Measurements from ENCODE around the gene FBXL13.
"Not testable (repeated sequence)": the region's sequence is repeated elsewhere in the genome, so short reads cannot be mapped to it uniquely, and the experiment has no call there.

The FBXL13 gene

GRCh38 chr7:103117465-103117864, 42.9 kb upstream of the FBXL13 start:
- Histone ChIP-seq H3K4me3 (ENCODE audit: low read depth, low read length) (no peak overlapping the region), H3K27me3 (ENCODE audit: insufficient read depth, low read depth, severe bottlenecking) (no peaks in the 10 kb centered on the region), H3K9me3 (ENCODE audit: severe bottlenecking) (no peaks in the 10 kb centered on the region), H3K27ac (no peak overlapping the region), H3K36me3 (peaks cover 18% of the 10 kb centered on the region)
- DNase-seq, result no peak
- TF ChIP-seq CTCF (IDR thresholded peaks at IDR 0.05; ENCODE audit: low read depth, low read length), result no peak

- H3K4me3 ChIP-seq (ENCODE audit: low read depth, low read length), result no peak overlapping the region
- no peaks in the 10 kb centered on the region for H3K9me3 ChIP-seq (ENCODE audit: severe bottlenecking)
- no peak for DNase-seq
- TF ChIP-seq CTCF (IDR thresholded peaks at IDR 0.05; ENCODE audit: low read depth, low read length), result no peak
- H3K27ac ChIP-seq, result no peak overlapping the region
- H3K27me3 ChIP-seq (ENCODE audit: insufficient read depth, low read depth, severe bottlenecking), result no peaks in the 10 kb centered on the region
- H3K36me3 ChIP-seq, result peaks cover 18% of the 10 kb centered on the region
Observed at GRCh38 chr7:103116991-103117390, 42.4 kb upstream of the FBXL13 start.

- no peak overlapping the region for H3K4me3 ChIP-seq (ENCODE audit: low read depth, low read length)
- no peaks in the 10 kb centered on the region for H3K27me3 ChIP-seq (ENCODE audit: insufficient read depth, low read depth, severe bottlenecking)
- no peak for TF ChIP-seq CTCF (IDR thresholded peaks at IDR 0.05; ENCODE audit: low read depth, low read length)
- H3K27ac ChIP-seq, result no peak overlapping the region
- H3K9me3 ChIP-seq (ENCODE audit: severe bottlenecking), result no peaks in the 10 kb centered on the region
- no peak for DNase-seq
- H3K36me3 ChIP-seq, result peaks cover 15% of the 10 kb centered on the region
Observed at GRCh38 chr7:103116511-103116910, 41.9 kb upstream of the FBXL13 start.

GRCh38 chr7:103115771-103116170, 41.2 kb upstream of the FBXL13 start:
- DNase-seq, result no peak
- Histone ChIP-seq H3K36me3 (peaks cover 8% of the 10 kb centered on the region), H3K27ac (no peak overlapping the region), H3K4me3 (ENCODE audit: low read depth, low read length) (no peak overlapping the region), H3K27me3 (ENCODE audit: insufficient read depth, low read depth, severe bottlenecking) (no peaks in the 10 kb centered on the region), H3K9me3 (ENCODE audit: severe bottlenecking) (no peaks in the 10 kb centered on the region)
- no peak for TF ChIP-seq CTCF (IDR thresholded peaks at IDR 0.05; ENCODE audit: low read depth, low read length)

GRCh38 chr7:103114576-103115008, 40.0 kb upstream of the FBXL13 start:
- no peaks in the 10 kb centered on the region for H3K27me3 ChIP-seq (ENCODE audit: insufficient read depth, low read depth, severe bottlenecking)
- DNase-seq, result no peak
- peaks cover 4% of the 10 kb centered on the region; the same call in 1 of the 2 replicates for H3K36me3 ChIP-seq
- no peak overlapping the region for H3K4me3 ChIP-seq (ENCODE audit: low read depth, low read length)
- H3K27ac ChIP-seq, result no peak overlapping the region
- H3K9me3 ChIP-seq (ENCODE audit: severe bottlenecking), result no peaks in the 10 kb centered on the region
- no peak for TF ChIP-seq CTCF (IDR thresholded peaks at IDR 0.05; ENCODE audit: low read depth, low read length)

- Histone ChIP-seq H3K4me3 (ENCODE audit: low read depth, low read length) (no peak overlapping the region), H3K9me3 (ENCODE audit: severe bottlenecking) (no peaks in the 10 kb centered on the region), H3K36me3 (no peaks in the 10 kb centered on the region), H3K27ac (no peak overlapping the region), H3K27me3 (ENCODE audit: insufficient read depth, low read depth, severe bottlenecking) (no peaks in the 10 kb centered on the region)
- DNase-seq, result no peak
- no peak for TF ChIP-seq CTCF (IDR thresholded peaks at IDR 0.05; ENCODE audit: low read depth, low read length)
Observed at GRCh38 chr7:103113164-103113563, 38.6 kb upstream of the FBXL13 start.

GRCh38 chr7:103106703-103107070, 32.1 kb upstream of the FBXL13 start:
- H3K27ac ChIP-seq; H3K9me3 ChIP-seq (ENCODE audit: severe bottlenecking); H3K36me3 ChIP-seq; H3K27me3 ChIP-seq (ENCODE audit: insufficient read depth, low read depth, severe bottlenecking); DNase-seq; H3K4me3 ChIP-seq (ENCODE audit: low read depth, low read length): not testable (repeated sequence)
